Natural killer cell treated with Interleukin-12 subunit alpha and Interleukin-12 subunit beta and Interleukin-15 and Interleukin-18, amount 100 ng/mL, for 72 hours (primary cell): ENCODE measurements around the gene NAV2. TPM values are rescaled to one million over a fixed set of nuclear protein-coding genes. Genes with fewer than 3 reads are reported as not detected.

ENCODE experiments used
- ATAC-seq, 2 donors: fragments of 150-1000 bp; cut with Tn5 transposase in 1 of 2; sonication (Bioruptor Pico), chemical (Tn5 transposase) in 1 of 2; 2 replicates each; pipeline ENCODE4 v1.10.0; 2021
- DNase-seq: peaks from one replicate; pipeline ENCODE4 v3.0.0; 2022; ENCODE audit warnings: low spot score
- H3K27ac Mint-ChIP-seq, 2 donors: 1 replicate in 1 of 2; 2 replicates in 1 of 2; pipeline ENCODE4 v1.8.0; 2022; ENCODE audit warnings: mixed read lengths in 2 of 2, mild to moderate bottlenecking in 1 of 2, moderate library complexity in 1 of 2
- H3K27me3 Mint-ChIP-seq, 2 donors: 1 replicate in 1 of 2; 2 replicates in 1 of 2; pipeline ENCODE4 v1.8.0; 2022; ENCODE audit warnings: mixed read lengths in 2 of 2
- H3K36me3 Mint-ChIP-seq: one replicate; pipeline ENCODE4 v1.8.0; 2022; ENCODE audit warnings: mixed read lengths
- H3K4me1 Mint-ChIP-seq, 2 donors: 1 replicate in 1 of 2; 2 replicates in 1 of 2; pipeline ENCODE4 v1.8.0; 2022; ENCODE audit warnings: low read depth in 2 of 2, mixed read lengths in 2 of 2, mild to moderate bottlenecking in 1 of 2
- H3K4me3 Mint-ChIP-seq: one replicate; pipeline ENCODE4 v1.8.0; 2022; ENCODE audit warnings: mixed read lengths
- H3K9me3 Mint-ChIP-seq: 2 replicates; pipeline ENCODE4 v1.8.0; 2022; ENCODE audit warnings: mixed read lengths
- total RNA-seq, 2 donors: library from RNA; stranded (reverse); gene quantifications; one replicate each; pipeline ENCODE4 v1.2.3, GENCODE V29; 2022

The NAV2 gene
- total RNA-seq, 2 donors from 2014 or later: 0.31 to 0.67 TPM

DNA sequence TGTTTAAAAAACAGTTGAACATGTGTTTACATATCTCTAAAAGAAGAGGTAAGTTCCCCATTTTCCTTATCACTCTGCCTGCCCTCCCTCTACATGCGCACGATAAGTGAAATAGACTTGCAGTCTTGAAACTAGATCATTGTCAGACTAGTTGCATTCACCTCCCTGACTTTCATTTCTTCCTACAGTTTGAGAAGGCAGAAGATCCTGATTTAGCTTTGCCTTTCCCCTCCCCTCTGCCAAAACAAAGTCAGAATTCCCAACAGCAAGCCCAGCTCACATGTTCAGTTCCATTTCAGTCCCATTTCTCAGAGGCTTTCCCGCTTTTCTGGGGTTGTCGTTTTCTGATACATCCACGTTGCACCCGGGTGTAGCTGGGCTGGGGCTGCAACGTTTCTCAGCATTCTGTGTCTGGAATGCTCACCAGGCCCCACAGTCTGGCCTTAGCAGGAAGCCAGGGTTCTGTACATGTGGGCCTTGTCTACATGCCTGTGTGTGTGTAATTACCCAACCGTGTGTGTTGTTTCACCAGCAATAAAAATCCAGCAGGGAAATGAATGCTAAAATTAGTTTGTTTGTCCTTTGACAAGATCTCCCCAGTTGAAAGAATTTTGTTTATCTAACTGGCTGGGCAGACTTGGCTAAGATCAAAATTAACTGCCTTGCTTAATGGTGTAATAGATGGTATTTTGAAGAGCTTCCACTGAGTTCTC, 268.5 kb downstream of the NAV2 start:
- H3K9me3 Mint-ChIP-seq: no peaks in the 10 kb centered on the region
- H3K4me3 Mint-ChIP-seq: no peak overlapping the region
- no peaks in the 10 kb centered on the region for H3K36me3 Mint-ChIP-seq
- H3K4me1 Mint-ChIP-seq: peaks cover 0 to 3% of the 10 kb centered on the region in 2 donors
- no peak for ATAC-seq
- H3K27me3 Mint-ChIP-seq: peaks cover 36 to 51% of the 10 kb centered on the region in 2 donors
- DNase-seq: no peak
- H3K27ac Mint-ChIP-seq: no peak overlapping the region

GRCh38 chr11:19982774-19983495, 270.3 kb downstream of the NAV2 start:
- H3K27ac Mint-ChIP-seq: no peak overlapping the region
- no peaks in the 10 kb centered on the region for H3K9me3 Mint-ChIP-seq
- H3K4me3 Mint-ChIP-seq: no peak overlapping the region
- peaks cover 0 to 3% of the 10 kb centered on the region in 2 donors for H3K4me1 Mint-ChIP-seq
- no peaks in the 10 kb centered on the region for H3K36me3 Mint-ChIP-seq
- H3K27me3 Mint-ChIP-seq: peaks cover 21 to 46% of the 10 kb centered on the region in 2 donors
- no peak for ATAC-seq
- no peak for DNase-seq

DNA sequence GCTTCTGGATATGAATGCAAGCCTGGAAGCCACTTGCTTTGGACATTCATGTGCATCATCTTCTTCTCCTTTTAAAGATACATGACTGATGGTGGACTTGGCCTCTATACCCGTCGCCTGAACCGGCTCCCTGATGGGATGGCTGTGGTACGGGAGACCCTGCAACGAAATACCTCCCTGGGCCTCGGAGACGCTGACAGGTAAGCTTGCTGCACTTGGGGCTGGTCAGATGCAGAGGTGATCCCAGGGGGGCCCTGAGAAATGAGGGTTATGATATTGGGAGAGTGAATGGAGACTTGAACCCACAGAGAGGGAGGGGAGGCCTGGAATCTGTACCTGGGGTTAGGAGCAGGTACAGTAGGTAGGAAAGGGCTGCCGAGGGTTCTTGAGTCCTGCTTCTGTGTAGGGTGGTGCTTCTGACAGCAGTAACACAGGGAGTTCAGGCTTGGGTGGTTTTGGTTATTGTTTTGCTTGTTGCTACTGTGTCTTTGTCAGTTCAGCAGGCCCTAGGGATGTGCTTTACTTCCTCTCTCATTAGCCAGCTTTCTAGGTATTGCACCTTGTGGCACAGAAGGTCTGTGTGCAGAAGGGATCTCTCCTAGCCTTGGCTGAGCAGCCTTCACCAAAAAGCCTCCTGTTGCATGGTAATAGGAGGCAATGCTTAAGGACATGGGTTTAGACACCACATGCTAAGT, 271.6 kb downstream of the NAV2 start:
- H3K36me3 Mint-ChIP-seq: no peaks in the 10 kb centered on the region
- peaks cover 0 to 3% of the 10 kb centered on the region in 2 donors for H3K4me1 Mint-ChIP-seq
- peaks cover 19 to 40% of the 10 kb centered on the region in 2 donors for H3K27me3 Mint-ChIP-seq
- peak overlapping the region in 1 of 2 donors; percentile 4 for H3K27ac Mint-ChIP-seq
- DNase-seq (no peak), ATAC-seq (no peak)
- no peaks in the 10 kb centered on the region for H3K9me3 Mint-ChIP-seq
- no peak overlapping the region for H3K4me3 Mint-ChIP-seq

DNA sequence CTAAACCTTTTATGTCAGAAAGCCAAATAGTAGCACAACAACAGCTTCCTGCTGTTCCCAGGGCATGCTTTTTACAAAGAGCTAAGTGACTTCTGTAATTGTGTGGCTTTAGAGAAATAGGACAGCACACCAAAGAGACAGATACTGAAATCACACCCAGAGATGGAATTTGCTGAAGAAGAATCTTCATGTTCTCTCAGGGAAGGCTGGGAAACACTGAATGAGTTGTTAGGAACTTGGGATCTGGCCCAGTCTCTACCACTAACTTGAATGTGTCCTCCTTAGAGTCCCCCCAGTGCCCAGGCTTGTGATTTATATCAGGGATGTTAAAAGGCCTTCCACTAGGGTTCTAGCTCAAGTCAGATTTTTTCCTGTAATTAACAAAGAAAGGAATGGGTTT, 272.5 kb downstream of the NAV2 start:
- H3K4me1 Mint-ChIP-seq: peaks cover 0 to 3% of the 10 kb centered on the region in 2 donors
- no peak for DNase-seq
- no peak overlapping the region for H3K27ac Mint-ChIP-seq
- no peaks in the 10 kb centered on the region for H3K36me3 Mint-ChIP-seq
- no peak overlapping the region for H3K4me3 Mint-ChIP-seq
- ATAC-seq: no peak
- no peaks in the 10 kb centered on the region for H3K9me3 Mint-ChIP-seq
- peaks cover 13 to 31% of the 10 kb centered on the region in 2 donors for H3K27me3 Mint-ChIP-seq

GRCh38 chr11:19987331-19987801, 274.7 kb downstream of the NAV2 start:
- Mint-ChIP-seq H3K4me3 (no peak overlapping the region), H3K27ac (no peak overlapping the region), H3K27me3 (peaks cover 20 to 33% of the 10 kb centered on the region in 2 donors), H3K9me3 (no peaks in the 10 kb centered on the region), H3K4me1 (no peaks in the 10 kb centered on the region), H3K36me3 (no peaks in the 10 kb centered on the region)
- DNase-seq (no peak), ATAC-seq (no peak)

- H3K36me3 Mint-ChIP-seq: no peaks in the 10 kb centered on the region
- no peak overlapping the region for H3K27ac Mint-ChIP-seq
- no peak overlapping the region for H3K4me3 Mint-ChIP-seq
- H3K27me3 Mint-ChIP-seq: peaks cover 10 to 24% of the 10 kb centered on the region in 2 donors
- no peak for ATAC-seq
- no peaks in the 10 kb centered on the region for H3K4me1 Mint-ChIP-seq
- no peak for DNase-seq
- no peaks in the 10 kb centered on the region for H3K9me3 Mint-ChIP-seq
Measured at GRCh38 chr11:19988598-19988997, 276.0 kb downstream of the NAV2 start.

DNA sequence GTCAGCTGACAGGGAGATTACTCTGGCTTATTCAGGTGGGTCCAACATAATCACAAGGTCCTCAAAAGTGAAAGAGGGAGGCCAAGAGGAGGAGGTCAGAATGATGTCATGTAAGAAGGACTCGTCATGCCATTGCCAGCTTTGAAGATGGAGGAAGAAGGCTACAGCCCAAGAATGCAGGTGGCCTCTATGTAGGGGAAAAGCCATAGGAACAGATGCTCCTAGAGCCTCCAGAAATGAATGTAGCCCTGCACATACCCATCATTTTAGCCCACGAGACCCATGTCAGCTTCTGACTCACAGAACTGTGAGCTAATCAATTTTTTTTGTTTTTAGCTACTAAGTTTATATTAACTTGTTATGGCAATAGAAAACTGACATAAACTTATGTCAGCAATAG, 276.6 kb downstream of the NAV2 start:
- DNase-seq: no peak
- Mint-ChIP-seq H3K36me3 (no peaks in the 10 kb centered on the region), H3K4me1 (no peaks in the 10 kb centered on the region), H3K27me3 (peaks cover 7 to 20% of the 10 kb centered on the region in 2 donors), H3K9me3 (no peaks in the 10 kb centered on the region), H3K4me3 (no peak overlapping the region), H3K27ac (no peak overlapping the region)
- no peak for ATAC-seq

GRCh38 chr11:19992162-19992561, 279.5 kb downstream of the NAV2 start:
- H3K36me3 Mint-ChIP-seq: no peaks in the 10 kb centered on the region
- DNase-seq (no peak), ATAC-seq (no peak)
- no peak overlapping the region for H3K4me3 Mint-ChIP-seq
- no peak overlapping the region for H3K27ac Mint-ChIP-seq
- peaks cover 7 to 20% of the 10 kb centered on the region in 2 donors for H3K27me3 Mint-ChIP-seq
- no peaks in the 10 kb centered on the region for H3K4me1 Mint-ChIP-seq
- H3K9me3 Mint-ChIP-seq: no peaks in the 10 kb centered on the region

- Mint-ChIP-seq H3K9me3 (no peaks in the 10 kb centered on the region), H3K4me1 (no peaks in the 10 kb centered on the region), H3K27me3 (peaks cover 7 to 13% of the 10 kb centered on the region in 2 donors), H3K27ac (no peak overlapping the region), H3K36me3 (no peaks in the 10 kb centered on the region), H3K4me3 (no peak overlapping the region)
- ATAC-seq: no peak
- DNase-seq: no peak
Measured at GRCh38 chr11:19992998-19993397, 280.4 kb downstream of the NAV2 start.

DNA sequence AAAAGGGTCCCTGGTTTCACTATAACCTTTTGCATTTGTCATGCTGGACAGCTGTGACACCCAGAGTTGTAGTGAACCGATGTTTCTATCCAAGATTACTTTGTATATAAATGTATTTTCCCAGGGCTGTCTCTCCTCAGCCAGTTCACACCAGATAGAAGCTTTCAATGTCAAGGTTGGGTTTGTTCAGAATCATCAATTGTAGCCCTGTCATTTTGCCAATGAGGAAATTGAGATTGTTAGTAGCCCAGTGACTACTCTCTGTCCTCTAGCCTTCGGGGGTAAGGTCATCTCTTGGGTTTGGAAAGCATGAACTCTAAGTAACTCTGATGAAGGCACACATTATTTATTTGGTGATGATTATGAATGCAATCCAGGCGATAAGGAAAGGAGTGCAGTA, 282.0 kb downstream of the NAV2 start:
- peaks cover under 1% of the 10 kb centered on the region in 2 donors for H3K4me1 Mint-ChIP-seq
- peaks cover 16 to 20% of the 10 kb centered on the region in 2 donors for H3K27me3 Mint-ChIP-seq
- no peaks in the 10 kb centered on the region for H3K9me3 Mint-ChIP-seq

DNA sequence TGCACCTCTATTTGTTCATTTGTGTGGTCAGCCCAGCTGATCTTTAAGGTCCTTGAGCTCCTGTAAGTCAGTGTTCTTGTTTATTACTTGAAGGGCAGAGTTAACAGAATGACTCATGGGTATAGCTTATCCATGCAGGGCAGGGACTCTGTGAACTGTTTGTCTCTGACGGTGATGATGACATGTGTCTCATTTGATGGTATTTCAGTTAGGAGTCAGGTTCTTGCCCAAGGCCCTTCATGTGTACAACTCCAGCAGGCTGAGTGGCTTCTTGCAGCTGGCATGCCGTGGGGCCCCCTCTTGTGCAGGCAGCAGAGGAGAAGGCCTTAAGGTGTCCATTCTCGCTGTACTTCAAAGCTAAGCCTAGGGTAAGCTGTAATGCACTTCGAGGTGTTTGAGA, 282.5 kb downstream of the NAV2 start:
- H3K4me3 Mint-ChIP-seq: no peak overlapping the region
- no peak for ATAC-seq
- peaks cover 16 to 20% of the 10 kb centered on the region in 2 donors for H3K27me3 Mint-ChIP-seq
- H3K27ac Mint-ChIP-seq: no peak overlapping the region
- no peaks in the 10 kb centered on the region for H3K9me3 Mint-ChIP-seq
- no peaks in the 10 kb centered on the region for H3K36me3 Mint-ChIP-seq
- H3K4me1 Mint-ChIP-seq: peaks cover 5% of the 10 kb centered on the region in 2 donors
- DNase-seq: no peak

More for the DNA sequence above, 282.0 kb downstream of the NAV2 start:
- ATAC-seq (no peak), DNase-seq (no peak)
- Mint-ChIP-seq H3K4me3 (no peak overlapping the region), H3K27ac (no peak overlapping the region), H3K36me3 (no peaks in the 10 kb centered on the region)

- DNase-seq (no peak), ATAC-seq (no peak)
- no peaks in the 10 kb centered on the region for H3K9me3 Mint-ChIP-seq
- peaks cover 15 to 17% of the 10 kb centered on the region in 2 donors for H3K27me3 Mint-ChIP-seq
- no peak overlapping the region for H3K27ac Mint-ChIP-seq
- peaks cover 18 to 19% of the 10 kb centered on the region in 2 donors for H3K4me1 Mint-ChIP-seq
- H3K4me3 Mint-ChIP-seq: no peak overlapping the region
- H3K36me3 Mint-ChIP-seq: no peaks in the 10 kb centered on the region
Measured at GRCh38 chr11:19996571-19996970, 283.9 kb downstream of the NAV2 start.

- no peak for DNase-seq
- H3K4me3 Mint-ChIP-seq: no peak overlapping the region
- H3K4me1 Mint-ChIP-seq: peaks cover 18 to 22% of the 10 kb centered on the region in 2 donors
- H3K27me3 Mint-ChIP-seq: peaks cover 9 to 15% of the 10 kb centered on the region in 2 donors
- H3K9me3 Mint-ChIP-seq: no peaks in the 10 kb centered on the region
- H3K36me3 Mint-ChIP-seq: no peaks in the 10 kb centered on the region
- H3K27ac Mint-ChIP-seq: no peak overlapping the region
- no peak for ATAC-seq
Measured at GRCh38 chr11:20000022-20000350, 287.3 kb downstream of the NAV2 start.
